SK-N-SH (cell line): ENCODE results near the gene PHLPP1. TPM values are rescaled to one million over a fixed set of nuclear protein-coding genes. Genes with fewer than 3 reads are reported as not detected.

ENCODE experiments used
- CTCF ChIA-PET: fragments of 300-600, 350-600 bp; formaldehyde crosslinking; extraction: SDS; loops from one replicate; lab custom pipeline; 2021; lab: Yijun Ruan, JAX
- POLR2A ChIA-PET: fragments of 350-600 bp; sonication (Branson Sonifier 250); formaldehyde crosslinking; extraction: SDS; loops from one replicate; lab custom pipeline; 2020; ENCODE audit warnings: antibody characterized with exemption, inconsistent platforms; lab: Yijun Ruan, JAX
- DNase-seq: peaks from one replicate; pipeline ENCODE4 v3.0.0; 2012
- H2AFZ ChIP-seq: fragments of 200-600 bp; sonication (generic); 2 replicates; pipeline ENCODE4 v1.8.1; 2016; ENCODE audit warnings: antibody characterized with exemption, mild to moderate bottlenecking, low read depth
- H3F3A ChIP-seq: fragments of 200-600 bp; sonication (generic); replicated peaks from 2 replicates; pipeline ENCODE3; 2016; ENCODE audit warnings: antibody characterized with exemption, mild to moderate bottlenecking; ENCODE audit not compliant: insufficient read depth
- H3K27ac ChIP-seq, 2 experiments: fragments of 200-500 bp in 1 of 2; fragments of 200-600 bp in 1 of 2; sonication (Bioruptor generic) in 1 of 2; sonication (generic), shearing (Covaris generic) in 1 of 2; 2 replicates each; pipeline versions ENCODE4 v1.5.1 to v1.6.1; 2014 to 2016; ENCODE audit warnings: low read depth in 2 of 2, inconsistent platforms in 1 of 2, low read length in 1 of 2, mild to moderate bottlenecking in 1 of 2, mixed read lengths in 1 of 2
- H3K27me3 ChIP-seq: fragments of 200-600 bp; sonication (generic), shearing (Covaris generic); 2 replicates; pipeline ENCODE4 v1.6.1; 2016; ENCODE audit warnings: mixed run types; ENCODE audit not compliant: insufficient read depth
- H3K36me3 ChIP-seq, 2 experiments: fragments of 200-500 bp in 1 of 2; fragments of 200-600 bp in 1 of 2; sonication (Bioruptor generic) in 1 of 2; sonication (generic) in 1 of 2; replicated peaks in 1 of 2; 2 replicates each; pipeline versions ENCODE3 to v1.5.1; 2014 to 2016; ENCODE audit warnings: low read length in 1 of 2, mild to moderate bottlenecking in 1 of 2; ENCODE audit not compliant: insufficient read depth in 2 of 2, control insufficient read depth in 1 of 2
- H3K4me1 ChIP-seq, 2 experiments: fragments of 200-500 bp in 1 of 2; fragments of 200-600 bp in 1 of 2; sonication (Bioruptor generic) in 1 of 2; sonication (generic), shearing (Covaris generic) in 1 of 2; 2 replicates each; pipeline versions ENCODE4 v1.5.1 to v1.6.1; 2014 to 2016; ENCODE audit warnings: low read depth in 1 of 2, low read length in 1 of 2, mixed run types in 1 of 2; ENCODE audit not compliant: insufficient read depth in 2 of 2, control insufficient read depth in 1 of 2
- H3K4me2 ChIP-seq: fragments of 200-600 bp; sonication (generic), shearing (Covaris generic); 2 replicates; pipeline ENCODE4 v1.6.1; 2017; ENCODE audit warnings: mixed run types
- H3K4me3 ChIP-seq, 2 experiments: fragments of 200-500 bp in 1 of 2; fragments of 200-600 bp in 1 of 2; sonication (Bioruptor generic) in 1 of 2; sonication (generic), shearing (Covaris generic) in 1 of 2; 2 replicates each; pipeline versions ENCODE4 v1.5.1 to v1.8.1; 2014 to 2016; ENCODE audit warnings: low read depth in 2 of 2, inconsistent platforms in 1 of 2, low read length in 1 of 2, mild to moderate bottlenecking in 1 of 2, mixed read lengths in 1 of 2, moderate library complexity in 1 of 2
- H3K79me2 ChIP-seq: fragments of 200-600 bp; sonication (generic); 2 replicates; pipeline ENCODE4 v1.8.1; 2017; ENCODE audit warnings: mild to moderate bottlenecking; ENCODE audit not compliant: insufficient read depth
- H3K9ac ChIP-seq: fragments of 200-600 bp; sonication (generic); 2 replicates; pipeline ENCODE4 v1.6.1; 2017; ENCODE audit warnings: mixed run types
- H3K9me2 ChIP-seq: fragments of 200-600 bp; sonication (generic); 2 replicates; pipeline ENCODE4 v1.6.1; 2017; ENCODE audit warnings: mixed run types
- H3K9me3 ChIP-seq: fragments of 200-600 bp; sonication (generic); 2 replicates; pipeline ENCODE4 v1.6.1; 2017; ENCODE audit warnings: mixed run types, mild to moderate bottlenecking, moderate library complexity
- H4K20me1 ChIP-seq: fragments of 200-600 bp; sonication (generic); 2 replicates; pipeline ENCODE4 v1.6.1; 2017; ENCODE audit warnings: mild to moderate bottlenecking, mixed run types; ENCODE audit not compliant: insufficient read depth
- EP300 ChIP-seq, 2 experiments: IDR thresholded peaks; 2 replicates each; pipeline versions ENCODE4 v1.4.0 to v1.6.1; 2012; ENCODE audit warnings: borderline replicate concordance in 1 of 2, low read depth in 1 of 2, low read length in 1 of 2
- FOSL2 ChIP-seq: IDR thresholded peaks from 2 replicates; pipeline ENCODE4 v1.4.0; 2012; ENCODE audit warnings: low read depth, mild to moderate bottlenecking, moderate library complexity, borderline replicate concordance
- FOXJ3 ChIP-seq: sonication (generic); formaldehyde crosslinking; IDR thresholded peaks from 2 replicates; pipeline ENCODE4 v1.5.1; 2020; ENCODE audit warnings: mild to moderate bottlenecking, missing genetic modification reagents
- FOXM1 ChIP-seq: IDR thresholded peaks from 2 replicates; pipeline ENCODE4 v1.4.0; 2012; ENCODE audit warnings: low read depth, mild to moderate bottlenecking
- GABPA ChIP-seq: IDR thresholded peaks from 2 replicates; pipeline ENCODE4 v1.4.0; 2012; ENCODE audit warnings: low read depth, mild to moderate bottlenecking
- GATA2 ChIP-seq: sonication (generic); formaldehyde crosslinking; IDR thresholded peaks from 2 replicates; pipeline ENCODE4 v1.5.0; 2020; ENCODE audit warnings: mild to moderate bottlenecking, missing genetic modification reagents
- MEF2A ChIP-seq: IDR thresholded peaks from 2 replicates; pipeline ENCODE4 v1.4.0; 2012; ENCODE audit warnings: low read depth, borderline replicate concordance
- NFIC ChIP-seq: IDR thresholded peaks from 2 replicates; pipeline ENCODE4 v1.4.0; 2012; ENCODE audit warnings: borderline replicate concordance
- POLR2AphosphoS5 ChIP-seq: IDR thresholded peaks from 2 replicates; pipeline ENCODE4 v1.6.1; 2012; ENCODE audit warnings: low read depth, low read length
- RXRA ChIP-seq: IDR thresholded peaks from 2 replicates; pipeline ENCODE4 v1.4.0; 2012; ENCODE audit warnings: low read depth, mild to moderate bottlenecking, borderline replicate concordance
- SMC3 ChIP-seq: IDR thresholded peaks from 2 replicates; pipeline ENCODE4 v1.6.1; 2012; ENCODE audit warnings: low read depth, low read length, improper control_type of control experiment
- TAF1 ChIP-seq: IDR thresholded peaks from 2 replicates; pipeline ENCODE4 v1.6.1; 2012; ENCODE audit warnings: low read depth, mild to moderate bottlenecking, low read length, moderate library complexity, borderline replicate concordance
- TCF12 ChIP-seq: IDR thresholded peaks from 2 replicates; pipeline ENCODE4 v1.4.0; 2012
- TEAD4 ChIP-seq: IDR thresholded peaks from 2 replicates; pipeline ENCODE4 v1.4.0; 2012; ENCODE audit warnings: mild to moderate bottlenecking, borderline replicate concordance; ENCODE audit not compliant: insufficient read depth
- YY1 ChIP-seq: IDR thresholded peaks from 2 replicates; pipeline ENCODE4 v1.4.0; 2012; ENCODE audit warnings: low read depth, mild to moderate bottlenecking
- WGBS: methylation state at CpG from one replicate; pipeline ENCODE4 v1.1.6; 2017; ENCODE audit warnings: low lambda C conversion rate; 5-methylcytosine and 5-hydroxymethylcytosine counted together
- polyA plus RNA-seq, 3 experiments: library from polyadenylated mRNA; depleted of rRNA; stranded (reverse); fragments of >200 nt; gene quantifications; 2 replicates each; pipeline ENCODE4 v1.2.3, GENCODE V29; 2012
- TF ChIP-seq, protein P1 (sequence below): fragments of 200-600 bp; sonication (generic); IDR thresholded peaks from 2 replicates; pipeline ENCODE4 v1.6.1; 2017; ENCODE audit warnings: antibody characterized with exemption, mild to moderate bottlenecking, moderate library complexity
- TF ChIP-seq, protein P2 (sequence below): IDR thresholded peaks from 2 replicates; pipeline ENCODE4 v1.4.0; 2012; ENCODE audit warnings: low read depth, borderline replicate concordance
- TF ChIP-seq, protein P3 (sequence below): IDR thresholded peaks from 2 replicates; pipeline ENCODE4 v1.4.0; 2012; ENCODE audit warnings: low read depth

Gene PHLPP1
- polyA plus RNA-seq, 1 of the 3 experiments (the other 2 are of a cell fraction) = 4.6 TPM

DNA sequence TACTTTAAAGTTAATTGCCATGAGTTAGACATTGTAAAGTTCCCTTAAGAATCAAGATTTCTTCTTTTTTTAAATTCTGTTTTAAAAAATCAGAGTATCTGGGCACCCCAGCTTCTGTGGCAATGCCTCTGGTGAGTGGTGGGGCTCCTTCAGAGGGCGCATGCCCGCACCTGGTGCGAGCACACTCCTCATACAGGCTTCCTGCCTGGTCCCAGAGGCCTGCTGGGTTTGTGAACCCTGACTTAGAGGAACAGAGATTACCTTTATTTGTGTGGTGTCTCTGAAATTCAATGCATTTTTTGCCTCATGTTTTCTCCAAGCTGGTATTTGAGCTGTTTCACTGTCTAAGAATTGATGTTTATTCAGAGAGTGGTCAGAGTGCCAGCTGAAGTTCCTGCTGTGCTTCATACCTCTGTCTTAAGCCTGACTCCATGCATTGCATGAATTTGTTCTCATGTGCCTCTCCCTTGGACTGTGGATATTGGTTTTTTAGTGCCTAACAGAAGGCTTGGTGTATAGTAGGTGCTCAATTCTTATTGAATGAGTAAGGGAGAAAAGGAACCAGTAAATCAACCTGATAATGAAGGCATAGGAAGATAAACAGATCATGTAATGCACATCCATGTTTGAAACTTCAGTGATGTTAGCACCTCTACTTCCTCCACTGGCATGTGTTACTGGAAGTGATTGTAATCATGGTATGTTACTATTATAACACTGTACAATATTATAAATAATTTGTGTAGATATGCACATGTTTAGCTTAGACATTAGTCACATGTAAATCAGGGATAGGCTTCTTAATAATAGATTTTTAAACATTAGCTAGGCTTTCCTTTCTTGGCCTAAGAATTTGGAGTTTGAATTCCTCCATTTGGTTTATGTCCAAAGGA lies 29.0 kb downstream of the PHLPP1 start:
- no peak overlapping the region for H3K4me3 ChIP-seq
- no peak overlapping the region for H3K9ac ChIP-seq
- H3K27ac ChIP-seq = no peak overlapping the region
- H3K4me1 ChIP-seq = peaks cover 0 to 13% of the 10 kb centered on the region in 2 experiments; a peak in 2 of 4 replicates
- H4K20me1 ChIP-seq = no peaks in the 10 kb centered on the region
- H3K27me3 ChIP-seq = no peaks in the 10 kb centered on the region
- no peaks in the 10 kb centered on the region for H3K9me2 ChIP-seq
- peaks cover 4% of the 10 kb centered on the region for H3F3A ChIP-seq
- H3K9me3 ChIP-seq = no peaks in the 10 kb centered on the region
- CTCF ChIA-PET = interaction anchor here (0.7 to 1.6 kb wide), 3 partner anchors 10 to 64 kb away, joined by 3 read pairs; no protein-coding TSS in a partner anchor
- H3K36me3 ChIP-seq = no peaks in the 10 kb centered on the region
- TF ChIP-seq, protein P1, sequence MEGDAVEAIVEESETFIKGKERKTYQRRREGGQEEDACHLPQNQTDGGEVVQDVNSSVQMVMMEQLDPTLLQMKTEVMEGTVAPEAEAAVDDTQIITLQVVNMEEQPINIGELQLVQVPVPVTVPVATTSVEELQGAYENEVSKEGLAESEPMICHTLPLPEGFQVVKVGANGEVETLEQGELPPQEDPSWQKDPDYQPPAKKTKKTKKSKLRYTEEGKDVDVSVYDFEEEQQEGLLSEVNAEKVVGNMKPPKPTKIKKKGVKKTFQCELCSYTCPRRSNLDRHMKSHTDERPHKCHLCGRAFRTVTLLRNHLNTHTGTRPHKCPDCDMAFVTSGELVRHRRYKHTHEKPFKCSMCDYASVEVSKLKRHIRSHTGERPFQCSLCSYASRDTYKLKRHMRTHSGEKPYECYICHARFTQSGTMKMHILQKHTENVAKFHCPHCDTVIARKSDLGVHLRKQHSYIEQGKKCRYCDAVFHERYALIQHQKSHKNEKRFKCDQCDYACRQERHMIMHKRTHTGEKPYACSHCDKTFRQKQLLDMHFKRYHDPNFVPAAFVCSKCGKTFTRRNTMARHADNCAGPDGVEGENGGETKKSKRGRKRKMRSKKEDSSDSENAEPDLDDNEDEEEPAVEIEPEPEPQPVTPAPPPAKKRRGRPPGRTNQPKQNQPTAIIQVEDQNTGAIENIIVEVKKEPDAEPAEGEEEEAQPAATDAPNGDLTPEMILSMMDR = no peak
- no peak for TF ChIP-seq FOXM1
- no peak for TF ChIP-seq FOXJ3 (CRISPR knock-in tag)
- TF ChIP-seq TEAD4 = no peak
- TF ChIP-seq GABPA = no peak
- no peak for TF ChIP-seq YY1
- TF ChIP-seq NFIC = no peak
- TF ChIP-seq POLR2AphosphoS5 = no peak
- TF ChIP-seq MEF2A = no peak
- TF ChIP-seq, protein P2, sequence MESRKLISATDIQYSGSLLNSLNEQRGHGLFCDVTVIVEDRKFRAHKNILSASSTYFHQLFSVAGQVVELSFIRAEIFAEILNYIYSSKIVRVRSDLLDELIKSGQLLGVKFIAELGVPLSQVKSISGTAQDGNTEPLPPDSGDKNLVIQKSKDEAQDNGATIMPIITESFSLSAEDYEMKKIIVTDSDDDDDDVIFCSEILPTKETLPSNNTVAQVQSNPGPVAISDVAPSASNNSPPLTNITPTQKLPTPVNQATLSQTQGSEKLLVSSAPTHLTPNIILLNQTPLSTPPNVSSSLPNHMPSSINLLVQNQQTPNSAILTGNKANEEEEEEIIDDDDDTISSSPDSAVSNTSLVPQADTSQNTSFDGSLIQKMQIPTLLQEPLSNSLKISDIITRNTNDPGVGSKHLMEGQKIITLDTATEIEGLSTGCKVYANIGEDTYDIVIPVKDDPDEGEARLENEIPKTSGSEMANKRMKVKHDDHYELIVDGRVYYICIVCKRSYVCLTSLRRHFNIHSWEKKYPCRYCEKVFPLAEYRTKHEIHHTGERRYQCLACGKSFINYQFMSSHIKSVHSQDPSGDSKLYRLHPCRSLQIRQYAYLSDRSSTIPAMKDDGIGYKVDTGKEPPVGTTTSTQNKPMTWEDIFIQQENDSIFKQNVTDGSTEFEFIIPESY = no peak
- TF ChIP-seq EP300 (IDR thresholded peaks at IDR 0.05; ENCODE audit: borderline replicate concordance in 1 of 2, low read depth in 1 of 2, low read length in 1 of 2) = no peak
- TF ChIP-seq FOSL2 = no peak
- TF ChIP-seq, protein P3, sequence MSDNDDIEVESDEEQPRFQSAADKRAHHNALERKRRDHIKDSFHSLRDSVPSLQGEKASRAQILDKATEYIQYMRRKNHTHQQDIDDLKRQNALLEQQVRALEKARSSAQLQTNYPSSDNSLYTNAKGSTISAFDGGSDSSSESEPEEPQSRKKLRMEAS = no peak
- TF ChIP-seq TCF12 = no peak
- no peak for TF ChIP-seq SMC3
- no peak for TF ChIP-seq RXRA
- TF ChIP-seq GATA2 (CRISPR knock-in tag) = no peak
- no peak for TF ChIP-seq TAF1
- TF ChIP-seq, all 33 proteins: peak for 0
- Histone ChIP-seq H3K79me2 (peaks cover 27% of the 10 kb centered on the region), H3K4me2 (no peak overlapping the region), H2AFZ (no peak overlapping the region)
- WGBS = 97% methylated on average over 3 of the region's 3 CpGs
- DNase-seq = no peak
- POLR2A ChIA-PET = interaction anchor here (0.6 kb wide), 1 partner anchor 130 kb away, joined by 4 read pairs; no protein-coding TSS in a partner anchor
